SU-DHL-6 (cell line): ENCODE results near the gene CBY2.

Experiments used
- EZH2phosphoT487 ChIP-seq: fragments of 200-600 bp; sonication (generic), shearing (Covaris generic); conservative IDR thresholded peaks from 2 replicates; pipeline ENCODE4 v1.6.1; 2018; ENCODE audit warnings: mild to moderate bottlenecking, antibody characterized with exemption, low read length, moderate library complexity, mixed read lengths
- TF ChIP-seq, protein P1 (sequence below): fragments of 200-600 bp; sonication (generic); IDR thresholded peaks from one replicate; pipeline ENCODE4 v1.5.1; 2017; ENCODE audit warnings: antibody characterized with exemption, mild to moderate bottlenecking, low read length, moderate library complexity; ENCODE audit not compliant: insufficient read depth, poor library complexity, severe bottlenecking

- TF ChIP-seq, protein P1, sequence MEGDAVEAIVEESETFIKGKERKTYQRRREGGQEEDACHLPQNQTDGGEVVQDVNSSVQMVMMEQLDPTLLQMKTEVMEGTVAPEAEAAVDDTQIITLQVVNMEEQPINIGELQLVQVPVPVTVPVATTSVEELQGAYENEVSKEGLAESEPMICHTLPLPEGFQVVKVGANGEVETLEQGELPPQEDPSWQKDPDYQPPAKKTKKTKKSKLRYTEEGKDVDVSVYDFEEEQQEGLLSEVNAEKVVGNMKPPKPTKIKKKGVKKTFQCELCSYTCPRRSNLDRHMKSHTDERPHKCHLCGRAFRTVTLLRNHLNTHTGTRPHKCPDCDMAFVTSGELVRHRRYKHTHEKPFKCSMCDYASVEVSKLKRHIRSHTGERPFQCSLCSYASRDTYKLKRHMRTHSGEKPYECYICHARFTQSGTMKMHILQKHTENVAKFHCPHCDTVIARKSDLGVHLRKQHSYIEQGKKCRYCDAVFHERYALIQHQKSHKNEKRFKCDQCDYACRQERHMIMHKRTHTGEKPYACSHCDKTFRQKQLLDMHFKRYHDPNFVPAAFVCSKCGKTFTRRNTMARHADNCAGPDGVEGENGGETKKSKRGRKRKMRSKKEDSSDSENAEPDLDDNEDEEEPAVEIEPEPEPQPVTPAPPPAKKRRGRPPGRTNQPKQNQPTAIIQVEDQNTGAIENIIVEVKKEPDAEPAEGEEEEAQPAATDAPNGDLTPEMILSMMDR = no peak
- no peak for TF ChIP-seq EZH2phosphoT487
Observed at GRCh38 chr13:45691667-45692066, 10.5 kb upstream of the CBY2 start.
